T-helper 9 cell (primary cell): ENCODE results near the gene CKS1B.

Source experiments
- DNase-seq: peaks from one replicate; pipeline ENCODE4 v3.0.0-alpha.2; 2020

The CKS1B gene

GRCh38 chr1:155016231-155016831 is 41.9 kb downstream of the CKS1B start:
- DNase-seq, result no peak

- peak; percentile 88 for DNase-seq
Observed at GRCh38 chr1:155017041-155017945, 42.8 kb downstream of the CKS1B start.

GRCh38 chr1:155017946-155018316 is 43.5 kb downstream of the CKS1B start:
- no peak for DNase-seq

- DNase-seq, result no peak
Observed at GRCh38 chr1:155018617-155019348, 44.3 kb downstream of the CKS1B start.

- DNase-seq, result no peak
Observed at GRCh38 chr1:155019377-155020245, 45.1 kb downstream of the CKS1B start.

GRCh38 chr1:155022136-155022926 is 47.9 kb downstream of the CKS1B start:
- no peak for DNase-seq

GRCh38 chr1:155022927-155023236 is 48.4 kb downstream of the CKS1B start:
- DNase-seq, result no peak

GRCh38 chr1:155023627-155024026 is 49.1 kb downstream of the CKS1B start:
- DNase-seq, result no peak

- no peak for DNase-seq
Observed at GRCh38 chr1:155024315-155024714, 49.8 kb downstream of the CKS1B start.

- no peak for DNase-seq
Observed at GRCh38 chr1:155026154-155026553, 51.7 kb downstream of the CKS1B start.

- DNase-seq, result no peak
Observed at GRCh38 chr1:155026588-155026987, 52.1 kb downstream of the CKS1B start.
